Suprapubic skin (tissue), 3 donors: ENCODE data around the gene PCDHA1.

ENCODE experiments used
- POLR2AphosphoS5 ChIP-seq, 3 donors: sonication (generic); formaldehyde crosslinking; IDR thresholded peaks; one replicate each; pipeline ENCODE4 v1.6.1; 2017; ENCODE audit warnings: antibody characterized with exemption in 3 of 3
- TF ChIP-seq, protein P1 (sequence below), 2 donors: fragments of 200-600 bp in 1 of 2; fragments of 450-650 bp in 1 of 2; sonication (generic) in 1 of 2; IDR thresholded peaks; one replicate each; pipeline ENCODE4 v1.5.1; 2016 to 2019; ENCODE audit warnings: antibody characterized with exemption in 2 of 2, mild to moderate bottlenecking in 1 of 2, moderate library complexity in 1 of 2

DNA sequence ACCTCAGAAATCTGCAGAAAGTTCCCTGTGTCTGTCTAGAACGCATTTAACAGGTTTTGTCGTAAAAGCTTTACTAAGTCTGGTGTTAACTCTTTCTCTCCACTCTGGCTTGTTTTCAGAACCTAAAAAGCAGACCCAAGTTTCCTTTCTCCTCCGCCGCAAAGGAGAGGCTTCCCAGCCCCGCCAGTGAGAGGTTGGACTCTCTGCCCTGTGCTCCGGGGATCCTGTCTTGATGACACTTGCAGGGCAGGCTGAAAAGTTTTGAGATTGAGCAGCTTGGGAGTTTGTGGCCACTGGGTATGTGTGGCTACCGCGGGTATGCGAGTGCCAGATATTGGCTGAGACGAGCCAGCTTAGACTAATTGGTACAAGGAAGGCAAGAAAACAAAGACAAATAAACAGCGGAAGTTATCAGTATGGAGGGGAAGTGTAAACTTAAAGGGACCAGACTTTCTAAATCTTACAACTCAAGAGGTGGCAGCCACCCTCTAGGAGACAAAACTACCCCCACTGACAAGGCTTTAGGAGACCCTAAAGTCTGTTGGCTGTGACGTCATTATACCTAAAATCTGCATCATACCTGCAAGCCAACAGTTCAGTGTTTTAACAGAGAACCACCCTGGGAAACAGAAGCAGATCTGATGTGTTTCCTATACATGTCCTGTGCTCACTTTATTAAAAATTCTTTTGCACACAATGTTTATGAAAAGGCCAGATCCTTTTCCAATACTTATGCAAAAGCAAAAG lies 224.3 kb downstream of the PCDHA1 start:
- TF ChIP-seq, protein P1, sequence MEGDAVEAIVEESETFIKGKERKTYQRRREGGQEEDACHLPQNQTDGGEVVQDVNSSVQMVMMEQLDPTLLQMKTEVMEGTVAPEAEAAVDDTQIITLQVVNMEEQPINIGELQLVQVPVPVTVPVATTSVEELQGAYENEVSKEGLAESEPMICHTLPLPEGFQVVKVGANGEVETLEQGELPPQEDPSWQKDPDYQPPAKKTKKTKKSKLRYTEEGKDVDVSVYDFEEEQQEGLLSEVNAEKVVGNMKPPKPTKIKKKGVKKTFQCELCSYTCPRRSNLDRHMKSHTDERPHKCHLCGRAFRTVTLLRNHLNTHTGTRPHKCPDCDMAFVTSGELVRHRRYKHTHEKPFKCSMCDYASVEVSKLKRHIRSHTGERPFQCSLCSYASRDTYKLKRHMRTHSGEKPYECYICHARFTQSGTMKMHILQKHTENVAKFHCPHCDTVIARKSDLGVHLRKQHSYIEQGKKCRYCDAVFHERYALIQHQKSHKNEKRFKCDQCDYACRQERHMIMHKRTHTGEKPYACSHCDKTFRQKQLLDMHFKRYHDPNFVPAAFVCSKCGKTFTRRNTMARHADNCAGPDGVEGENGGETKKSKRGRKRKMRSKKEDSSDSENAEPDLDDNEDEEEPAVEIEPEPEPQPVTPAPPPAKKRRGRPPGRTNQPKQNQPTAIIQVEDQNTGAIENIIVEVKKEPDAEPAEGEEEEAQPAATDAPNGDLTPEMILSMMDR (IDR thresholded peaks at IDR 0.05) = no peak
- TF ChIP-seq POLR2AphosphoS5 (IDR thresholded peaks at IDR 0.05) = no peak
